ENCODE results near the gene ASXL3.

The ASXL3 gene

GRCh38 chr18:33716061-33716683, 138.2 kb downstream of the ASXL3 start:
- FAIRE-seq (no peak), DNase-seq (ENCODE audit: insufficient read length, low spot score) (no peak)
- no peak for TF ChIP-seq POLR2AphosphoS5 (IDR thresholded peaks at IDR 0.05; ENCODE audit: low read depth, low read length)
- TF ChIP-seq SPI1 (IDR thresholded peaks at IDR 0.05; ENCODE audit: low read depth, low read length), result no peak
- TF ChIP-seq PAX5 (IDR thresholded peaks at IDR 0.05; ENCODE audit: insufficient read depth, low read length, severe bottlenecking), result no peak
- no peak for TF ChIP-seq TAF1 (IDR thresholded peaks at IDR 0.05; ENCODE audit: low read depth, low read length)
- TF ChIP-seq POU2F2 (IDR thresholded peaks at IDR 0.05; ENCODE audit: low read depth, low read length), result no peak
- TF ChIP-seq POLR2A (IDR thresholded peaks at IDR 0.05; ENCODE audit: low read depth, low read length), result no peak

GRCh38 chr18:33717339-33717738, 139.3 kb downstream of the ASXL3 start:
- DNase-seq (ENCODE audit: insufficient read length, low spot score) (no peak), FAIRE-seq (no peak)
- TF ChIP-seq POLR2AphosphoS5 (IDR thresholded peaks at IDR 0.05; ENCODE audit: low read depth, low read length), result no peak
- TF ChIP-seq PAX5 (IDR thresholded peaks at IDR 0.05; ENCODE audit: insufficient read depth, low read length, severe bottlenecking), result no peak
- TF ChIP-seq SPI1 (IDR thresholded peaks at IDR 0.05; ENCODE audit: low read depth, low read length), result no peak
- TF ChIP-seq POU2F2 (IDR thresholded peaks at IDR 0.05; ENCODE audit: low read depth, low read length), result no peak
- TF ChIP-seq POLR2A (IDR thresholded peaks at IDR 0.05; ENCODE audit: low read depth, low read length), result no peak
- TF ChIP-seq TAF1 (IDR thresholded peaks at IDR 0.05; ENCODE audit: low read depth, low read length), result no peak

GRCh38 chr18:33720133-33720532, 142.1 kb downstream of the ASXL3 start:
- no peak for DNase-seq (ENCODE audit: insufficient read length, low spot score)
- FAIRE-seq, result no peak
- TF ChIP-seq POLR2A (IDR thresholded peaks at IDR 0.05; ENCODE audit: low read depth, low read length), result no peak
- no peak for TF ChIP-seq POU2F2 (IDR thresholded peaks at IDR 0.05; ENCODE audit: low read depth, low read length)
- TF ChIP-seq TAF1 (IDR thresholded peaks at IDR 0.05; ENCODE audit: low read depth, low read length), result no peak
- TF ChIP-seq PAX5 (IDR thresholded peaks at IDR 0.05; ENCODE audit: insufficient read depth, low read length, severe bottlenecking), result no peak
- no peak for TF ChIP-seq POLR2AphosphoS5 (IDR thresholded peaks at IDR 0.05; ENCODE audit: low read depth, low read length)
- TF ChIP-seq SPI1 (IDR thresholded peaks at IDR 0.05; ENCODE audit: low read depth, low read length), result no peak

GRCh38 chr18:33729556-33729955, 151.5 kb downstream of the ASXL3 start:
- FAIRE-seq (no peak), DNase-seq (ENCODE audit: insufficient read length, low spot score) (no peak)
- TF ChIP-seq PAX5 (IDR thresholded peaks at IDR 0.05; ENCODE audit: insufficient read depth, low read length, severe bottlenecking), result no peak
- no peak for TF ChIP-seq POU2F2 (IDR thresholded peaks at IDR 0.05; ENCODE audit: low read depth, low read length)
- no peak for TF ChIP-seq TAF1 (IDR thresholded peaks at IDR 0.05; ENCODE audit: low read depth, low read length)
- TF ChIP-seq SPI1 (IDR thresholded peaks at IDR 0.05; ENCODE audit: low read depth, low read length), result no peak
- TF ChIP-seq POLR2AphosphoS5 (IDR thresholded peaks at IDR 0.05; ENCODE audit: low read depth, low read length), result no peak
- no peak for TF ChIP-seq POLR2A (IDR thresholded peaks at IDR 0.05; ENCODE audit: low read depth, low read length)

- FAIRE-seq, result no peak
- TF ChIP-seq POLR2A (IDR thresholded peaks at IDR 0.05; ENCODE audit: low read depth, low read length), result no peak
- no peak for TF ChIP-seq TAF1 (IDR thresholded peaks at IDR 0.05; ENCODE audit: low read depth, low read length)
- TF ChIP-seq POU2F2 (IDR thresholded peaks at IDR 0.05; ENCODE audit: low read depth, low read length), result no peak
- TF ChIP-seq PAX5 (IDR thresholded peaks at IDR 0.05; ENCODE audit: insufficient read depth, low read length, severe bottlenecking), result no peak
- no peak for TF ChIP-seq SPI1 (IDR thresholded peaks at IDR 0.05; ENCODE audit: low read depth, low read length)
- no peak for TF ChIP-seq POLR2AphosphoS5 (IDR thresholded peaks at IDR 0.05; ENCODE audit: low read depth, low read length)
- no peak for DNase-seq (ENCODE audit: insufficient read length, low spot score)
Measured at GRCh38 chr18:33733376-33733775, 155.4 kb downstream of the ASXL3 start.

- DNase-seq (ENCODE audit: insufficient read length, low spot score), result no peak
Measured at GRCh38 chr18:33735428-33735827, 157.4 kb downstream of the ASXL3 start.

GRCh38 chr18:33741760-33742159, 163.7 kb downstream of the ASXL3 start:
- no peak for TF ChIP-seq TAF1 (IDR thresholded peaks at IDR 0.05; ENCODE audit: low read depth, low read length)
- no peak for TF ChIP-seq PAX5 (IDR thresholded peaks at IDR 0.05; ENCODE audit: insufficient read depth, low read length, severe bottlenecking)
- DNase-seq (ENCODE audit: insufficient read length, low spot score), result no peak
- FAIRE-seq, result no peak

More at GRCh38 chr18:33735428-33735827, 157.4 kb downstream of the ASXL3 start:
- no peak for FAIRE-seq
- TF ChIP-seq PAX5 (IDR thresholded peaks at IDR 0.05; ENCODE audit: insufficient read depth, low read length, severe bottlenecking) (no peak), SPI1 (IDR thresholded peaks at IDR 0.05; ENCODE audit: low read depth, low read length) (no peak), TAF1 (IDR thresholded peaks at IDR 0.05; ENCODE audit: low read depth, low read length) (no peak), POU2F2 (IDR thresholded peaks at IDR 0.05; ENCODE audit: low read depth, low read length) (no peak), POLR2AphosphoS5 (IDR thresholded peaks at IDR 0.05; ENCODE audit: low read depth, low read length) (no peak), POLR2A (IDR thresholded peaks at IDR 0.05; ENCODE audit: low read depth, low read length) (no peak)

- FAIRE-seq, result no peak
Measured at GRCh38 chr18:33744032-33744697, 166.1 kb downstream of the ASXL3 start.

GRCh38 chr18:33745151-33745795, 167.3 kb downstream of the ASXL3 start:
- FAIRE-seq, result no peak
- DNase-seq (ENCODE audit: insufficient read length, low spot score), result no peak
- TF ChIP-seq SPI1 (IDR thresholded peaks at IDR 0.05; ENCODE audit: low read depth, low read length) (no peak), PAX5 (IDR thresholded peaks at IDR 0.05; ENCODE audit: insufficient read depth, low read length, severe bottlenecking) (no peak), POU2F2 (IDR thresholded peaks at IDR 0.05; ENCODE audit: low read depth, low read length) (no peak), POLR2A (IDR thresholded peaks at IDR 0.05; ENCODE audit: low read depth, low read length) (no peak), POLR2AphosphoS5 (IDR thresholded peaks at IDR 0.05; ENCODE audit: low read depth, low read length) (no peak), TAF1 (IDR thresholded peaks at IDR 0.05; ENCODE audit: low read depth, low read length) (no peak)

More at GRCh38 chr18:33744032-33744697, 166.1 kb downstream of the ASXL3 start:
- DNase-seq (ENCODE audit: insufficient read length, low spot score), result no peak
- TF ChIP-seq PAX5 (IDR thresholded peaks at IDR 0.05; ENCODE audit: insufficient read depth, low read length, severe bottlenecking) (no peak), POU2F2 (IDR thresholded peaks at IDR 0.05; ENCODE audit: low read depth, low read length) (no peak), POLR2A (IDR thresholded peaks at IDR 0.05; ENCODE audit: low read depth, low read length) (no peak), SPI1 (IDR thresholded peaks at IDR 0.05; ENCODE audit: low read depth, low read length) (no peak), TAF1 (IDR thresholded peaks at IDR 0.05; ENCODE audit: low read depth, low read length) (no peak), POLR2AphosphoS5 (IDR thresholded peaks at IDR 0.05; ENCODE audit: low read depth, low read length) (no peak)

Data from GM12891 (cell line).